Measurements from ENCODE around the gene PHACTR1. TPM values are rescaled to one million over a fixed set of nuclear protein-coding genes. Genes with fewer than 3 reads are reported as not detected.
A peak's percentile ranks its signal among the peaks of the same experiment; 100 is the strongest.

Gene PHACTR1
- total and polyA plus RNA-seq, 9 of the 15 experiments (the other 6 are each of a cell fraction or from before 2014, with no cell fraction given): 11.5 to 32.6 (median 22.0) TPM

GRCh38 chr6:13273931-13274706 is 557.6 kb downstream of the PHACTR1 start (continued):
- TF ChIP-seq CHD7 (IDR thresholded peaks at IDR 0.05; ENCODE audit: low read depth, low read length) (no peak), CXXC5 (CRISPR knock-in tag; IDR thresholded peaks at IDR 0.05) (peak; percentile 71), JUND (IDR thresholded peaks at IDR 0.05; ENCODE audit: borderline replicate concordance, low read depth, low read length) (peak; percentile 75), JUND (tag; IDR thresholded peaks at IDR 0.05; ENCODE audit: borderline replicate concordance, low read depth, low read length) (peak; percentile 42; the same call in 1 of the 3 replicates), TRIM24 (IDR thresholded peaks at IDR 0.05) (peak; percentile 53 to 70; a peak in 3 of 4 replicates), ZNF324 (CRISPR knock-in tag; IDR thresholded peaks at IDR 0.05) (no peak), ZNF143 (CRISPR knock-in tag; IDR thresholded peaks at IDR 0.05) (no peak), RAD21 (CRISPR knock-in tag; conservative IDR thresholded peaks at IDR 0.05 in 1 of 2, IDR thresholded peaks at IDR 0.05 in 1 of 2) (no peak), PRPF4 (IDR thresholded peaks at IDR 0.05; ENCODE audit: insufficient read depth, low read depth, low read length, poor library complexity, severe bottlenecking) (no peak), GMEB1 (CRISPR knock-in tag; IDR thresholded peaks at IDR 0.05) (no peak), ZNF121 (CRISPR knock-in tag; conservative IDR thresholded peaks at IDR 0.05) (no peak), NFIC (IDR thresholded peaks at IDR 0.05) (peak; percentile 48; the same call in 1 of the 2 replicates), ZNF644 (tag; IDR thresholded peaks at IDR 0.05; ENCODE audit: low read depth) (no peak; the same call in 1 of the 2 replicates)
